NCI-H82 treated with DMSO at 0.1 percent for 48 hours (cell line): ENCODE results near the gene SLC10A3.
A peak's percentile ranks its signal among the peaks of the same experiment; 100 is the strongest.

Experiments
- DNase-seq: peaks from one replicate; lab custom pipeline; 2025; ENCODE audit not compliant: unreplicated experiment; lab: John Stamatoyannopoulos, UW

Gene SLC10A3

GRCh38 chrX:154490414-154491083, at the start of gene SLC10A3:
Gene SLC10A3 (minus strand): TSS chrX:154490629. CDS start chrX:154488940, 1,689 bp downstream.
- peak; percentile 76 for DNase-seq

GRCh38 chrX:154539077-154539476, 48.6 kb upstream of the SLC10A3 start:
- no peak for DNase-seq

- DNase-seq = no peak
Measured at GRCh38 chrX:154535892-154536291, 45.5 kb upstream of the SLC10A3 start.

- DNase-seq = peak; percentile 44
Measured at GRCh38 chrX:154534526-154535322, 44.3 kb upstream of the SLC10A3 start.

- DNase-seq = no peak
Measured at GRCh38 chrX:154532690-154533089, 42.3 kb upstream of the SLC10A3 start.

- no peak for DNase-seq
Measured at GRCh38 chrX:154531626-154532025, 41.2 kb upstream of the SLC10A3 start.

GRCh38 chrX:154530286-154530685, 39.9 kb upstream of the SLC10A3 start:
- DNase-seq = no peak

GRCh38 chrX:154529206-154529612, 38.8 kb upstream of the SLC10A3 start:
- DNase-seq = no peak

GRCh38 chrX:154526901-154527675, 36.7 kb upstream of the SLC10A3 start:
- DNase-seq = peak; percentile 57

GRCh38 chrX:154525606-154526490, 35.4 kb upstream of the SLC10A3 start:
- DNase-seq = no peak

GRCh38 chrX:154519389-154519788, 29.0 kb upstream of the SLC10A3 start:
- DNase-seq = no peak

- DNase-seq = no peak
Measured at GRCh38 chrX:154517101-154517781, 26.8 kb upstream of the SLC10A3 start.

GRCh38 chrX:154516656-154517100, 26.2 kb upstream of the SLC10A3 start:
- DNase-seq = no peak

- peak; percentile 76 for DNase-seq
Measured at GRCh38 chrX:154515966-154516655, 25.7 kb upstream of the SLC10A3 start, which contains the start of gene FAM3A. Gene FAM3A (minus strand): TSS chrX:154516232. CDS start chrX:154515772, 460 bp downstream.

- DNase-seq = no peak
Measured at GRCh38 chrX:154515090-154515965, 24.9 kb upstream of the SLC10A3 start.

- no peak for DNase-seq
Measured at GRCh38 chrX:154513716-154514115, 23.3 kb upstream of the SLC10A3 start.

- DNase-seq = no peak
Measured at GRCh38 chrX:154512879-154513553, 22.6 kb upstream of the SLC10A3 start.

- DNase-seq = no peak
Measured at GRCh38 chrX:154511761-154512160, 21.3 kb upstream of the SLC10A3 start.
